K562 (cell line): Measurements from ENCODE around the gene MAPK1IP1L. TPM values are rescaled to one million over a fixed set of nuclear protein-coding genes. Genes with fewer than 3 reads are reported as not detected.

Experiments used
- ATAC-seq: fragments of 200-7000 bp; cut with Tn5 transposase; 3 replicates; pipeline ENCODE4 v1.9.1; 2020; ENCODE audit warnings: moderate library complexity
- BruUV-seq: library from RNA; stranded (reverse); fragments of 400-500 nt; replicated peaks from 2 replicates; lab custom pipeline; 2021; lab: Mats Ljungman, UMichigan
- CTCF ChIA-PET: fragments of 300-600 bp; formaldehyde crosslinking; extraction: SDS; loops from one replicate; lab custom pipeline; 2021; ENCODE audit warnings: low intra/inter-chr PET ratio; lab: Yijun Ruan, JAX
- POLR2A ChIA-PET: fragments of 300-600, 350-650 bp; sonication (Branson Sonifier 250); formaldehyde crosslinking; extraction: SDS; loops from one replicate; lab custom pipeline; 2021; ENCODE audit warnings: antibody characterized with exemption, inconsistent platforms; lab: Yijun Ruan, JAX
- DNase-seq, 4 experiments: peaks; one replicate each; pipeline versions ENCODE4 v3.0.0 to v3.0.0-alpha.2; 2011 to 2018; ENCODE audit warnings: low spot score in 3 of 4, mixed read lengths in 3 of 4; ENCODE audit errors: extremely low read depth in 1 of 4
- FAIRE-seq: peaks from 2 replicates; lab custom pipeline; 2011; peaks lifted over from hg19 to GRCh38; lab: Jason Lieb, UNC
- H2AFZ ChIP-seq: 2 replicates; pipeline ENCODE4 v1.6.0; 2011; ENCODE audit warnings: low read depth, low read length, control low read depth, inconsistent platforms
- H3K27ac ChIP-seq: fragments of 200-600 bp; 3 replicates; pipeline ENCODE4 v1.8.0; 2011; ENCODE audit warnings: low read depth, mild to moderate bottlenecking, control low read depth, inconsistent platforms, low read length, moderate library complexity, mixed read lengths; ENCODE audit errors: extremely low read depth
- H3K27me3 ChIP-seq, 2 experiments: fragments of 300-600 bp in 1 of 2; 2 replicates in 1 of 2; 3 replicates in 1 of 2; pipeline versions ENCODE4 v1.6.0 to v1.8.0; 2011; ENCODE audit warnings: inconsistent platforms in 2 of 2, low read length in 2 of 2, mild to moderate bottlenecking in 1 of 2, mixed read lengths in 1 of 2, moderate library complexity in 1 of 2; ENCODE audit not compliant: control insufficient read depth in 2 of 2, insufficient read depth in 2 of 2
- H3K36me3 ChIP-seq: fragments of 300-600 bp; 3 replicates; pipeline ENCODE4 v1.8.0; 2011; ENCODE audit warnings: mild to moderate bottlenecking, low read length, inconsistent platforms; ENCODE audit not compliant: control insufficient read depth, insufficient read depth
- H3K4me1 ChIP-seq, 2 experiments: fragments of 200-600 bp in 1 of 2; replicated peaks in 1 of 2; 2 replicates in 1 of 2; 3 replicates in 1 of 2; pipeline versions ENCODE4 v1.5.1 to v1.8.0; 2011; ENCODE audit warnings: inconsistent platforms in 2 of 2, low read length in 2 of 2, mild to moderate bottlenecking in 1 of 2, mixed read lengths in 1 of 2, moderate library complexity in 1 of 2; ENCODE audit not compliant: control insufficient read depth in 2 of 2, insufficient read depth in 2 of 2
- H3K4me2 ChIP-seq: 2 replicates; pipeline ENCODE4 v1.6.1; 2011; ENCODE audit warnings: low read length, control low read depth, inconsistent platforms, mixed read lengths; ENCODE audit not compliant: insufficient read depth
- H3K4me3 ChIP-seq: fragments of 200-600 bp; sonication (generic), shearing (Covaris generic); 2 replicates; pipeline ENCODE4 v1.5.1; 2016; ENCODE audit warnings: control low read depth, inconsistent platforms
- H3K79me2 ChIP-seq: fragments of 200-600 bp; 3 replicates; pipeline ENCODE4 v1.8.0; 2011; ENCODE audit warnings: low read length, inconsistent platforms; ENCODE audit not compliant: control insufficient read depth, insufficient read depth
- H3K9ac ChIP-seq, 2 experiments: 2 replicates each; pipeline versions ENCODE4 v1.6.0 to v1.6.1; 2011; ENCODE audit warnings: low read depth in 2 of 2, low read length in 2 of 2, control low read depth in 1 of 2, inconsistent platforms in 1 of 2, mild to moderate bottlenecking in 1 of 2, mixed read lengths in 1 of 2; ENCODE audit not compliant: insufficient read depth in 1 of 2
- H3K9me1 ChIP-seq: one replicate; pipeline ENCODE4 v1.6.0; 2011; ENCODE audit warnings: inconsistent platforms, mild to moderate bottlenecking, low read length, moderate library complexity; ENCODE audit not compliant: control insufficient read depth, insufficient read depth
- H3K9me3 ChIP-seq: replicated peaks from 2 replicates; pipeline ENCODE4 v1.5.1; 2011; ENCODE audit warnings: low read depth, low read length, inconsistent platforms; ENCODE audit not compliant: control insufficient read depth, insufficient read depth
- H4K20me1 ChIP-seq: replicated peaks from 2 replicates; pipeline ENCODE4 v1.6.1; 2011; ENCODE audit warnings: low read length, inconsistent platforms, mixed read lengths; ENCODE audit not compliant: control insufficient read depth, insufficient read depth
- CLOCK ChIP-seq: fragments of 250-450 bp; sonication (Bioruptor Pico); IDR thresholded peaks from 2 replicates; pipeline ENCODE4 v1.4.0; 2020; ENCODE audit warnings: mild to moderate bottlenecking, moderate library complexity, borderline replicate concordance
- EP300 ChIP-seq: IDR thresholded peaks from 2 replicates; pipeline ENCODE4 v1.6.1; 2012; ENCODE audit warnings: low read length, improper control_type of control experiment
- NFE2L1 ChIP-seq: fragments of 450-650 bp; IDR thresholded peaks from 2 replicates; pipeline ENCODE4 v1.6.1; 2016; ENCODE audit warnings: missing genetic modification characterization, low read depth, mild to moderate bottlenecking, missing compliant biosample characterization, moderate library complexity, borderline replicate concordance
- POLR2AphosphoS5 ChIP-seq: IDR thresholded peaks from 2 replicates; pipeline ENCODE4 v1.6.1; 2011; ENCODE audit warnings: mild to moderate bottlenecking, low read depth, low read length, moderate library complexity; ENCODE audit not compliant: control insufficient read depth, insufficient read depth
- SRSF7 ChIP-seq: fragments of 200-400 bp; formaldehyde crosslinking; optimal IDR thresholded peaks from 2 replicates; pipeline ENCODE3; 2017; ENCODE audit warnings: mild to moderate bottlenecking, low read depth, low read length
- ZNF143 ChIP-seq: sonication (generic); formaldehyde crosslinking; IDR thresholded peaks from 2 replicates; pipeline ENCODE4 v1.9.0; 2022; ENCODE audit warnings: mild to moderate bottlenecking, missing genetic modification reagents
- WGBS: fragments of 100-300 bp; shearing (Covaris generic); methylation state at CpG from one replicate; pipeline ENCODE4 v1.1.6; 2016; ENCODE audit warnings: low coverage, mixed read lengths; ENCODE audit not compliant: insufficient coverage; ENCODE audit errors: missing lambda C conversion rate; 5-methylcytosine and 5-hydroxymethylcytosine counted together
- in situ Hi-C: fragments of 300-500 bp; cut with MboI; formaldehyde crosslinking; loops from 4 replicates; pipeline ENCODE4 v1.15.0; 2018; ENCODE audit warnings: inconsistent platforms, mixed read lengths
- intact Hi-C: fragments of 100-400 bp; cut with micrococcal nuclease; formaldehyde crosslinking; loops from 2 replicates; pipeline ENCODE4 v1.14.2; 2022
- polyA plus RNA-seq, 8 experiments: library from polyadenylated mRNA; depleted of rRNA in 4 of 8; stranded (reverse) in 5 of 8; unstranded in 3 of 8; fragments of >200 nt; fragmentation: Nextera tagmentation in 2 of 8; fragmentation: Illumina TruSeq in 1 of 8; extraction: Ambion mirVana in 2 of 8; extraction: Trizol in 1 of 8; gene quantifications; 2 replicates each; pipeline versions ENCODE4 v1.2.1 to v1.2.3, GENCODE V29; 2011 to 2014; ENCODE audit warnings: inconsistent platforms in 1 of 8, missing spikeins in 1 of 8
- total RNA-seq, 7 experiments: library from RNA; depleted of rRNA in 6 of 7; stranded (reverse); fragments of >200 nt in 6 of 7; fragmentation: Illumina TruSeq in 2 of 7; extraction: Trizol in 2 of 7; gene quantifications; 2 replicates each; pipeline versions ENCODE4 v1.2.1 to v1.2.3, GENCODE V29; 2011 to 2021; ENCODE audit warnings: low replicate concordance in 1 of 7

Gene MAPK1IP1L
- total and polyA plus RNA-seq, 9 of the 15 experiments (the other 6 are each of a cell fraction or from before 2014, with no cell fraction given): 32.7 to 99.4 (median 49.8) TPM

GRCh38 chr14:55065411-55065810 lies 14.0 kb downstream of the MAPK1IP1L start:
- CTCF ChIA-PET: no interaction called here

More at GRCh38 chr14:55065411-55065810, 14.0 kb downstream of the MAPK1IP1L start:
- H3K4me1 ChIP-seq: peaks cover 0 to 3% of the 10 kb centered on the region in 2 experiments; a peak in 1 of 5 replicates
- no peaks in the 10 kb centered on the region for H3K27me3 ChIP-seq
- no peak overlapping the region for H3K27ac ChIP-seq
- intact Hi-C loops (no loop called here), in situ Hi-C loops (no loop called here)
- WGBS: 73% methylated on average over 2 of the region's 2 CpGs
- ATAC-seq (no peak), DNase-seq (no peak), FAIRE-seq (no peak)
- no peaks in the 10 kb centered on the region for H3K9me3 ChIP-seq
- H3K79me2 ChIP-seq: peaks cover 15% of the 10 kb centered on the region
- H2AFZ ChIP-seq: no peak overlapping the region
- no peak overlapping the region for H3K4me3 ChIP-seq
- no peaks in the 10 kb centered on the region for H3K9me1 ChIP-seq
- no peak overlapping the region for H3K4me2 ChIP-seq
- BruUV-seq: no TSS peak
- H3K36me3 ChIP-seq: peaks cover 54% of the 10 kb centered on the region
- no peak overlapping the region for H3K9ac ChIP-seq
- POLR2A ChIA-PET: interaction anchor here (0.7 to 4.1 kb wide), 5 partner anchors 10 to 299 kb away, joined by 3 to 22 read pairs (median 3); partner anchors contain the start of gene MAPK1IP1L
- TF ChIP-seq CLOCK (CRISPR knock-in tag) (no peak), SRSF7 (no peak), EP300 (no peak), ZNF143 (CRISPR knock-in tag) (no peak), NFE2L1 (tag) (no peak), POLR2AphosphoS5 (peak; percentile 25; the same call in 1 of the 2 replicates)
- H4K20me1 ChIP-seq: no peaks in the 10 kb centered on the region
